DOHH2 (cell line): ENCODE data around the gene ZNF570.

Experiments
- EZH2phosphoT487 ChIP-seq: fragments of 200-600 bp; sonication (generic); IDR thresholded peaks from 2 replicates; pipeline ENCODE4 v1.6.1; 2017; ENCODE audit warnings: borderline replicate concordance, mild to moderate bottlenecking, antibody characterized with exemption, low read length, moderate library complexity, mixed read lengths
- TF ChIP-seq, protein P1 (sequence below): fragments of 200-600 bp; sonication (generic); IDR thresholded peaks from one replicate; pipeline ENCODE4 v1.5.1; 2014; ENCODE audit warnings: antibody characterized with exemption, mild to moderate bottlenecking, low read depth, low read length; ENCODE audit not compliant: poor library complexity, severe bottlenecking

DNA sequence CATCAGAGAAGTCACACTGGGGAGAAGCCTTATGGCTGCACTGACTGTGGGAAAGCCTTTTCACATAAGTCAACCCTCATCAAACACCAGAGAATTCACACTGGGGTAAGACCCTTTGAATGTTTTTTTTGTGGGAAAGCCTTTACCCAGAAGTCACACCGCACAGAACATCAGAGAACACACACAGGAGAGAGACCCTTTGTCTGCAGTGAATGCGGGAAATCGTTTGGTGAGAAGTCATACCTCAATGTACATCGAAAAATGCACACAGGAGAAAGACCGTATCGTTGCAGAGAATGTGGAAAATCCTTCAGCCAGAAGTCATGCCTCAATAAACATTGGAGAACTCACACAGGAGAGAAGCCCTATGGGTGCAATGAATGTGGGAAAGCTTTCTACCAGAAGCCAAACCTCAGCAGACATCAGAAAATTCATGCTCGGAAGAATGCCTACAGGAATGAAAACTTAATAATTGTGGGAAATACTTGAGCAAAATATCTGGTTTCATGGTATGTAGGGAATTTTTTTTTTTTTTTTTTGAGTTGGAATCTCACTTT, 68.3 kb downstream of the ZNF570 start:
- TF ChIP-seq, protein P1, sequence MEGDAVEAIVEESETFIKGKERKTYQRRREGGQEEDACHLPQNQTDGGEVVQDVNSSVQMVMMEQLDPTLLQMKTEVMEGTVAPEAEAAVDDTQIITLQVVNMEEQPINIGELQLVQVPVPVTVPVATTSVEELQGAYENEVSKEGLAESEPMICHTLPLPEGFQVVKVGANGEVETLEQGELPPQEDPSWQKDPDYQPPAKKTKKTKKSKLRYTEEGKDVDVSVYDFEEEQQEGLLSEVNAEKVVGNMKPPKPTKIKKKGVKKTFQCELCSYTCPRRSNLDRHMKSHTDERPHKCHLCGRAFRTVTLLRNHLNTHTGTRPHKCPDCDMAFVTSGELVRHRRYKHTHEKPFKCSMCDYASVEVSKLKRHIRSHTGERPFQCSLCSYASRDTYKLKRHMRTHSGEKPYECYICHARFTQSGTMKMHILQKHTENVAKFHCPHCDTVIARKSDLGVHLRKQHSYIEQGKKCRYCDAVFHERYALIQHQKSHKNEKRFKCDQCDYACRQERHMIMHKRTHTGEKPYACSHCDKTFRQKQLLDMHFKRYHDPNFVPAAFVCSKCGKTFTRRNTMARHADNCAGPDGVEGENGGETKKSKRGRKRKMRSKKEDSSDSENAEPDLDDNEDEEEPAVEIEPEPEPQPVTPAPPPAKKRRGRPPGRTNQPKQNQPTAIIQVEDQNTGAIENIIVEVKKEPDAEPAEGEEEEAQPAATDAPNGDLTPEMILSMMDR, result no peak
- no peak for TF ChIP-seq EZH2phosphoT487
